Cardiac fibroblast (primary cell): ENCODE measurements around the gene JARID2.

ENCODE experiments used
- DNase-seq, 2 donors: peaks; one replicate each; pipeline versions ENCODE4 v3.0.0 to v3.0.0-alpha.2; 2010; ENCODE audit warnings: low read depth in 2 of 2
- H3K4me3 ChIP-seq, 2 donors: replicated peaks in 1 of 2; 1 replicate in 1 of 2; 2 replicates in 1 of 2; pipeline ENCODE4 v1.5.1; 2011; ENCODE audit warnings: low read depth in 2 of 2, low read length in 2 of 2, mild to moderate bottlenecking in 2 of 2, moderate library complexity in 1 of 2
- CTCF ChIP-seq: IDR thresholded peaks from one replicate; pipeline ENCODE4 v1.5.1; 2011; ENCODE audit warnings: low read depth, mild to moderate bottlenecking, low read length, inconsistent platforms

JARID2 gene

GRCh38 chr6:15252195-15252594 is 6.3 kb downstream of the JARID2 start:
- DNase-seq = no peak
- no peak for TF ChIP-seq CTCF
- no peak overlapping the region for H3K4me3 ChIP-seq

GRCh38 chr6:15253203-15254022 is 7.5 kb downstream of the JARID2 start:
- no peak overlapping the region for H3K4me3 ChIP-seq
- TF ChIP-seq CTCF = no peak
- no peak for DNase-seq

GRCh38 chr6:15254070-15254975 is 8.5 kb downstream of the JARID2 start:
- no peak overlapping the region for H3K4me3 ChIP-seq
- peak; percentile 40 to 71 for DNase-seq
- no peak for TF ChIP-seq CTCF

- no peak for TF ChIP-seq CTCF
- no peak for DNase-seq
- no peak overlapping the region for H3K4me3 ChIP-seq
These were observed 9.6 kb downstream of the JARID2 start for GRCh38 chr6:15255481-15255880.

- TF ChIP-seq CTCF = no peak
- H3K4me3 ChIP-seq = no peak overlapping the region
- DNase-seq = no peak
These were observed 10.1 kb downstream of the JARID2 start for GRCh38 chr6:15255909-15256395.

- no peak for TF ChIP-seq CTCF
- no peak for DNase-seq
- no peak overlapping the region for H3K4me3 ChIP-seq
These were observed 10.8 kb downstream of the JARID2 start for GRCh38 chr6:15256538-15257271.
